ENCODE data around the gene CHD1. TPM values are rescaled to one million over a fixed set of nuclear protein-coding genes. Genes with fewer than 3 reads are reported as not detected.

CHD1 gene
- total RNA-seq, 2 donors from 2014 or later, result 64.8 to 68.0 TPM

GRCh38 chr5:98927989-98928872, 576 bp downstream of the CHD1 start:
- peak overlapping the region; percentile 96 to 98 for H3K27ac Mint-ChIP-seq
- peaks cover 6% of the 10 kb centered on the region for H3K36me3 Mint-ChIP-seq
- peaks cover 24 to 39% of the 10 kb centered on the region in 2 donors for H3K4me1 Mint-ChIP-seq (ENCODE audit: low read depth in 2 of 2)
- ATAC-seq (peak; percentile 30 to 49), DNase-seq (ENCODE audit: low spot score) (peak; percentile 61)
- H3K27me3 Mint-ChIP-seq, result no peaks in the 10 kb centered on the region
- peak overlapping the region; percentile 100 for H3K4me3 Mint-ChIP-seq
- peaks cover under 1% of the 10 kb centered on the region for H3K9me3 Mint-ChIP-seq

- no peak for DNase-seq (ENCODE audit: low spot score)
- H3K36me3 Mint-ChIP-seq, result peaks cover 6% of the 10 kb centered on the region
- H3K4me3 Mint-ChIP-seq, result peak overlapping the region; percentile 100
- H3K4me1 Mint-ChIP-seq (ENCODE audit: low read depth in 2 of 2), result peaks cover 23 to 31% of the 10 kb centered on the region in 2 donors
- no peak for ATAC-seq
- no peaks in the 10 kb centered on the region for H3K9me3 Mint-ChIP-seq
- H3K27ac Mint-ChIP-seq, result peak overlapping the region; percentile 90 to 92
- no peaks in the 10 kb centered on the region for H3K27me3 Mint-ChIP-seq
These were observed 1.4 kb downstream of the CHD1 start for GRCh38 chr5:98927242-98927988.

GRCh38 chr5:98923966-98924365, 4.8 kb downstream of the CHD1 start:
- ATAC-seq (no peak), DNase-seq (ENCODE audit: low spot score) (no peak)
- no peak overlapping the region for H3K4me3 Mint-ChIP-seq
- H3K27ac Mint-ChIP-seq, result peak overlapping the region in 1 of 2 donors; percentile 41
- H3K9me3 Mint-ChIP-seq, result no peaks in the 10 kb centered on the region
- H3K4me1 Mint-ChIP-seq (ENCODE audit: low read depth in 2 of 2), result peaks cover 39 to 52% of the 10 kb centered on the region in 2 donors
- H3K36me3 Mint-ChIP-seq, result peaks cover 12% of the 10 kb centered on the region
- no peaks in the 10 kb centered on the region for H3K27me3 Mint-ChIP-seq

GRCh38 chr5:98921947-98922505, 6.8 kb downstream of the CHD1 start:
- DNase-seq (ENCODE audit: low spot score), result no peak
- ATAC-seq, result no peak
- H3K4me1 Mint-ChIP-seq (ENCODE audit: low read depth in 2 of 2), result peaks cover 45 to 59% of the 10 kb centered on the region in 2 donors
- no peaks in the 10 kb centered on the region for H3K9me3 Mint-ChIP-seq
- H3K4me3 Mint-ChIP-seq, result no peak overlapping the region
- peaks cover 12% of the 10 kb centered on the region for H3K36me3 Mint-ChIP-seq
- H3K27ac Mint-ChIP-seq, result peak overlapping the region in 1 of 2 donors; percentile 65
- no peaks in the 10 kb centered on the region for H3K27me3 Mint-ChIP-seq

GRCh38 chr5:98917433-98917832, 11.4 kb downstream of the CHD1 start:
- Mint-ChIP-seq H3K27ac (peak overlapping the region in 1 of 2 donors; percentile 23), H3K4me3 (no peak overlapping the region), H3K9me3 (no peaks in the 10 kb centered on the region), H3K27me3 (no peaks in the 10 kb centered on the region), H3K36me3 (peaks cover 12% of the 10 kb centered on the region), H3K4me1 (ENCODE audit: low read depth in 2 of 2) (peaks cover 51 to 67% of the 10 kb centered on the region in 2 donors)
- no peak for DNase-seq (ENCODE audit: low spot score)
- no peak for ATAC-seq

DNA sequence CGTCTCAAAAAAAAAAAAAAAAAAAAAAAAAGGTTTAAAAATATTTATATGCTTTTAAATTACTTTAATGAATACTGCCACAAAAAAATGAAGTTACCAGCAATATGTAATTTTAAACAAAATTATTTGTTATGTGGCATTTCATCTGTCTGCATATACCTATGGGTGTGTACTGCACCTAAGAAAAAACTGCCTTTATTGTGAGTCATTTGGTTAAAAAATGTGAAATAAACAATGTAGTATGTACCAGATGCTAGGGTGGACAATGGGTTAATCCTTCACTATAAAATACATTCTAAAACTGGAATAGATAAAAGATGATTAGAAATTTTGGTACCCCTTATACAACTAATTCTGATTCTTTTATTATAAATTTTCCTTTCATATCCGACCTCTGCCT, 12.3 kb downstream of the CHD1 start:
- ATAC-seq (no peak), DNase-seq (ENCODE audit: low spot score) (no peak)
- no peaks in the 10 kb centered on the region for H3K27me3 Mint-ChIP-seq
- H3K36me3 Mint-ChIP-seq, result peaks cover 12% of the 10 kb centered on the region
- H3K4me1 Mint-ChIP-seq (ENCODE audit: low read depth in 2 of 2), result peaks cover 46 to 61% of the 10 kb centered on the region in 2 donors
- H3K27ac Mint-ChIP-seq, result peak overlapping the region in 1 of 2 donors; percentile 23
- no peak overlapping the region for H3K4me3 Mint-ChIP-seq
- H3K9me3 Mint-ChIP-seq, result no peaks in the 10 kb centered on the region

GRCh38 chr5:98913911-98914310, 14.9 kb downstream of the CHD1 start:
- no peaks in the 10 kb centered on the region for H3K27me3 Mint-ChIP-seq
- peaks cover 5% of the 10 kb centered on the region for H3K36me3 Mint-ChIP-seq
- no peak overlapping the region for H3K27ac Mint-ChIP-seq
- DNase-seq (ENCODE audit: low spot score), result no peak
- H3K9me3 Mint-ChIP-seq, result no peaks in the 10 kb centered on the region
- ATAC-seq, result peak in 1 of 2 donors; percentile 33
- no peak overlapping the region for H3K4me3 Mint-ChIP-seq
- peaks cover 53 to 58% of the 10 kb centered on the region in 2 donors for H3K4me1 Mint-ChIP-seq (ENCODE audit: low read depth in 2 of 2)

GRCh38 chr5:98911280-98912040, 17.3 kb downstream of the CHD1 start:
- Mint-ChIP-seq H3K36me3 (no peaks in the 10 kb centered on the region), H3K9me3 (no peaks in the 10 kb centered on the region), H3K4me3 (no peak overlapping the region), H3K27me3 (no peaks in the 10 kb centered on the region), H3K4me1 (ENCODE audit: low read depth in 2 of 2) (peaks cover 45 to 51% of the 10 kb centered on the region in 2 donors), H3K27ac (no peak overlapping the region)
- DNase-seq (ENCODE audit: low spot score) (no peak), ATAC-seq (peak in 1 of 2 donors; percentile 38)

GRCh38 chr5:98909363-98909762, 19.4 kb downstream of the CHD1 start:
- no peaks in the 10 kb centered on the region for H3K36me3 Mint-ChIP-seq
- no peak for ATAC-seq
- no peaks in the 10 kb centered on the region for H3K9me3 Mint-ChIP-seq
- no peak overlapping the region for H3K4me3 Mint-ChIP-seq
- H3K4me1 Mint-ChIP-seq (ENCODE audit: low read depth in 2 of 2), result peaks cover 42 to 52% of the 10 kb centered on the region in 2 donors
- H3K27ac Mint-ChIP-seq, result peak overlapping the region in 1 of 2 donors; percentile 39
- no peaks in the 10 kb centered on the region for H3K27me3 Mint-ChIP-seq
- no peak for DNase-seq (ENCODE audit: low spot score)

- ATAC-seq, result no peak
- Mint-ChIP-seq H3K9me3 (no peaks in the 10 kb centered on the region), H3K4me1 (ENCODE audit: low read depth in 2 of 2) (peaks cover 36 to 46% of the 10 kb centered on the region in 2 donors), H3K36me3 (no peaks in the 10 kb centered on the region), H3K27ac (peak overlapping the region in 1 of 2 donors; percentile 22), H3K4me3 (no peak overlapping the region), H3K27me3 (no peaks in the 10 kb centered on the region)
- no peak for DNase-seq (ENCODE audit: low spot score)
These were observed 20.9 kb downstream of the CHD1 start for GRCh38 chr5:98907951-98908350.

- no peak for ATAC-seq
These were observed 22.0 kb downstream of the CHD1 start for GRCh38 chr5:98906756-98907355.

DNA sequence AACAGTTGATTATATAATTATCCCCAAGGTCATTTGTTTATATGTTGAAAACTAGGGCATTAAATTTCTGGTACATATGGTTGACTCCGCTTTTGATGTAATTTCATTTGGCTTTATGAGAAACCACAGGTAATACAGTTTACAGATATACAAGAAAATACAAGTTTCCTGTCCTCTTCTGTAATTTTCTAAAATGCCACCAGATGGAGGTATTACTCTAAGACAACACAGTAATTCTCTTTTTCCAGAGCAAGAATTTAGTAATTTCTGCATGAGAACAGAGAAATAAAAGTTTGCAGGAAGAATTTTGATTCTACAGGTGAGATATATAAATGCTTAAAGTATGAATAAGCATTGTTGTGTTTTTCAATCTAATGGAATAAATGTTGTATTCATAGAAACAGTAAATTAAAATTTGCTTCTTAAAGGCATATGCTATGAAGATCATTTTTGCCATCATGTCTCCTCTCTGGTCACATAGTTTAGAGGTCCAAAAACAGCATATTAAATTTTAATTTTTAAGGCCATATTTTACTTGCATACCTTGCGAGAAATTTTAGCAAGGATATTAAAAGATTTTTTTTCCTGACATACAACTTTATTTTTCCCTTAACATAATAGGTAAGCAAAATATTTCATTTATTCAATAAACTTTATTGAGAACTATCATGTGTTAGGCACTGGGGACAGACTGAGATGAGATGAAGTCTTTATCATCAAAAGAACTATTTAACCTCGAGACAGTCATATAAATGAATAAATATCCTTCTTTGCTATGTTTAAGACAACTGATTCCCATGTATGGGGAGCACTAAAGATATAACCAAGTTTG, 22.7 kb downstream of the CHD1 start:
- ATAC-seq, result no peak
- peaks cover 28 to 39% of the 10 kb centered on the region in 2 donors for H3K4me1 Mint-ChIP-seq (ENCODE audit: low read depth in 2 of 2)
- peak overlapping the region in 1 of 2 donors; percentile 43 for H3K27ac Mint-ChIP-seq

More at GRCh38 chr5:98906756-98907355, 22.0 kb downstream of the CHD1 start:
- no peak overlapping the region for H3K4me3 Mint-ChIP-seq
- peaks cover 4% of the 10 kb centered on the region for H3K36me3 Mint-ChIP-seq
- no peaks in the 10 kb centered on the region for H3K27me3 Mint-ChIP-seq
- DNase-seq (ENCODE audit: low spot score), result no peak
- no peak overlapping the region for H3K27ac Mint-ChIP-seq
- peaks cover 36 to 46% of the 10 kb centered on the region in 2 donors for H3K4me1 Mint-ChIP-seq (ENCODE audit: low read depth in 2 of 2)
- H3K9me3 Mint-ChIP-seq, result no peaks in the 10 kb centered on the region

More for the DNA sequence above, 22.7 kb downstream of the CHD1 start:
- DNase-seq (ENCODE audit: low spot score), result no peak
- no peaks in the 10 kb centered on the region for H3K27me3 Mint-ChIP-seq
- no peaks in the 10 kb centered on the region for H3K9me3 Mint-ChIP-seq
- no peak overlapping the region for H3K4me3 Mint-ChIP-seq
- peaks cover 7% of the 10 kb centered on the region for H3K36me3 Mint-ChIP-seq
